DOHH2 (cell line): Measurements from ENCODE around the gene CCN2.

Experiments
- H3F3A ChIP-seq: fragments of 200-600 bp; sonication (generic), shearing (Covaris generic); 2 replicates; pipeline ENCODE4 v1.6.0; 2016; ENCODE audit warnings: antibody characterized with exemption, mild to moderate bottlenecking; ENCODE audit not compliant: control insufficient read depth, insufficient read depth
- H3K27ac ChIP-seq: fragments of 200-600 bp; sonication (generic); 2 replicates; pipeline ENCODE4 v1.5.1; 2014; ENCODE audit warnings: low read depth, mild to moderate bottlenecking, low read length, moderate library complexity
- H3K27me3 ChIP-seq: fragments of 200-600 bp; sonication (generic); 2 replicates; pipeline ENCODE4 v1.6.1; 2014; ENCODE audit warnings: mild to moderate bottlenecking, low read length, mixed read lengths; ENCODE audit not compliant: control insufficient read depth
- H3K36me3 ChIP-seq: fragments of 200-600 bp; sonication (generic); 2 replicates; pipeline ENCODE4 v1.6.1; 2014; ENCODE audit warnings: mild to moderate bottlenecking, low read length, moderate library complexity, mixed read lengths; ENCODE audit not compliant: control insufficient read depth
- H3K4me1 ChIP-seq: fragments of 200-600 bp; sonication (generic); 2 replicates; pipeline ENCODE4 v1.6.1; 2014; ENCODE audit warnings: mild to moderate bottlenecking, low read length, mixed read lengths; ENCODE audit not compliant: control insufficient read depth
- H3K4me2 ChIP-seq: fragments of 200-600 bp; sonication (generic); 2 replicates; pipeline ENCODE4 v1.6.0; 2014; ENCODE audit warnings: mild to moderate bottlenecking, low read length, moderate library complexity
- H3K4me3 ChIP-seq: fragments of 200-600 bp; sonication (generic); 2 replicates; pipeline ENCODE4 v1.5.1; 2014; ENCODE audit warnings: mild to moderate bottlenecking, low read length, mixed read lengths
- H3K79me2 ChIP-seq: fragments of 200-600 bp; sonication (generic); 2 replicates; pipeline ENCODE4 v1.6.1; 2014; ENCODE audit warnings: mild to moderate bottlenecking, low read length, mixed read lengths; ENCODE audit not compliant: control insufficient read depth
- H3K9me2 ChIP-seq: fragments of 200-600 bp; sonication (generic); replicated peaks from 2 replicates; pipeline ENCODE4 v1.6.1; 2014; ENCODE audit warnings: mild to moderate bottlenecking, low read length, mixed read lengths; ENCODE audit not compliant: control insufficient read depth
- H3K9me3 ChIP-seq: fragments of 200-600 bp; sonication (generic); 2 replicates; pipeline ENCODE4 v1.6.1; 2014; ENCODE audit warnings: antibody characterized with exemption, low read length, mixed read lengths; ENCODE audit not compliant: control insufficient read depth, insufficient read depth
- H4K20me1 ChIP-seq: fragments of 200-600 bp; sonication (generic); 2 replicates; pipeline ENCODE4 v1.6.0; 2014; ENCODE audit warnings: low read depth, mild to moderate bottlenecking, antibody characterized with exemption, low read length, moderate library complexity; ENCODE audit not compliant: control insufficient read depth, insufficient read depth
- CTCF ChIP-seq: fragments of 200-600 bp; sonication (generic); IDR thresholded peaks from one replicate; pipeline ENCODE4 v1.5.1; 2014; ENCODE audit warnings: antibody characterized with exemption, mild to moderate bottlenecking, low read depth, low read length; ENCODE audit not compliant: poor library complexity, severe bottlenecking
- EZH2phosphoT487 ChIP-seq: fragments of 200-600 bp; sonication (generic); IDR thresholded peaks from 2 replicates; pipeline ENCODE4 v1.6.1; 2017; ENCODE audit warnings: borderline replicate concordance, mild to moderate bottlenecking, antibody characterized with exemption, low read length, moderate library complexity, mixed read lengths

Gene CCN2

GRCh38 chr6:131936156-131936555, 15.0 kb downstream of the CCN2 start:
- TF ChIP-seq CTCF (no peak), EZH2phosphoT487 (no peak)
- Histone ChIP-seq H3F3A (no peaks in the 10 kb centered on the region), H3K4me2 (no peak overlapping the region), H3K9me3 (no peaks in the 10 kb centered on the region), H3K4me1 (no peaks in the 10 kb centered on the region), H4K20me1 (no peaks in the 10 kb centered on the region), H3K4me3 (no peak overlapping the region), H3K27me3 (no peaks in the 10 kb centered on the region), H3K79me2 (no peaks in the 10 kb centered on the region), H3K9me2 (no peaks in the 10 kb centered on the region), H3K36me3 (no peaks in the 10 kb centered on the region), H3K27ac (no peak overlapping the region)

- H3K9me3 ChIP-seq = no peaks in the 10 kb centered on the region
- no peaks in the 10 kb centered on the region for H3K4me1 ChIP-seq
- H3K4me3 ChIP-seq = no peak overlapping the region
- no peaks in the 10 kb centered on the region for H3K27me3 ChIP-seq
- H3F3A ChIP-seq = no peaks in the 10 kb centered on the region
- no peaks in the 10 kb centered on the region for H3K79me2 ChIP-seq
- no peaks in the 10 kb centered on the region for H3K9me2 ChIP-seq
- no peak overlapping the region for H3K27ac ChIP-seq
- H4K20me1 ChIP-seq = no peaks in the 10 kb centered on the region
- no peaks in the 10 kb centered on the region for H3K36me3 ChIP-seq
- no peak overlapping the region for H3K4me2 ChIP-seq
- TF ChIP-seq EZH2phosphoT487 = no peak
- no peak for TF ChIP-seq CTCF
These were observed 20.0 kb downstream of the CCN2 start for GRCh38 chr6:131931063-131931750.

DNA sequence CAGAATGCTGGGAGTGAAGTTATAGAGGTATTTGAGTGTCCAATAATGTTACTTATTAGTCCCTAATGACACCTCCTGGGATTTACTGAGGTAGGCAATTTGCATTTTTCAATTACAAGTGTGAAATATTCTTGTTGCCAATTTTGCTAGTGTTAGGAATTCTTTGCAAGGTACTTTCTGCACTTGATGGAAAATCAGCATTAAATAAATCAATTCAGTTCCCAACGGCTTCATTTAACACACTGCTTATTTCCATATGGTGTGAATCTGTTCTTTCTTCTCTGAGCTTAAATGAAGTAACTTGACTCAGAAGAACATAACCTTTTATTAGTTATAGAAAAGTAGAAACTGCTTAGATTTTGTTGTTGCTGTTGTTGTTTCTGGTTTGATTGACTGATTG, 21.2 kb downstream of the CCN2 start:
- Histone ChIP-seq H3K27ac (no peak overlapping the region), H3K4me3 (no peak overlapping the region), H3K4me1 (no peaks in the 10 kb centered on the region), H3K9me3 (no peaks in the 10 kb centered on the region), H3K4me2 (no peak overlapping the region), H3K27me3 (no peaks in the 10 kb centered on the region), H3K79me2 (no peaks in the 10 kb centered on the region), H4K20me1 (no peaks in the 10 kb centered on the region), H3K9me2 (no peaks in the 10 kb centered on the region), H3K36me3 (no peaks in the 10 kb centered on the region), H3F3A (no peaks in the 10 kb centered on the region)
- TF ChIP-seq EZH2phosphoT487 (no peak), CTCF (no peak)
